DND-41 (cell line): ENCODE measurements around the gene NKAIN2.

ENCODE experiments used
- ATAC-seq: fragments of 200-7000 bp; cut with Tn5 transposase; 3 replicates; pipeline ENCODE4 v1.9.1; 2021; ENCODE audit warnings: low read depth; ENCODE audit not compliant: insufficient read depth
- DNase-seq: peaks from one replicate; pipeline ENCODE4 v3.0.0-alpha.2; 2020
- H2AFZ ChIP-seq: 2 replicates; pipeline ENCODE4 v1.6.0; 2012; ENCODE audit warnings: low read depth, low read length
- H3K27ac ChIP-seq: 2 replicates; pipeline ENCODE4 v1.5.1; 2012; ENCODE audit warnings: low read length, inconsistent platforms
- H3K27me3 ChIP-seq: fragments of 200-600 bp; sonication (generic); 2 replicates; pipeline ENCODE4 v1.6.0; 2012; ENCODE audit warnings: low read length, mild to moderate bottlenecking, inconsistent platforms; ENCODE audit not compliant: insufficient read depth, poor library complexity
- H3K36me3 ChIP-seq: 2 replicates; pipeline ENCODE4 v1.5.1; 2012; ENCODE audit warnings: low read length, inconsistent platforms; ENCODE audit not compliant: insufficient read depth
- H3K4me1 ChIP-seq: 2 replicates; pipeline ENCODE4 v1.5.1; 2012; ENCODE audit warnings: mild to moderate bottlenecking, low read length; ENCODE audit not compliant: insufficient read depth
- H3K4me2 ChIP-seq: 2 replicates; pipeline ENCODE4 v1.6.0; 2012; ENCODE audit warnings: mild to moderate bottlenecking, moderate library complexity, low read length, inconsistent platforms; ENCODE audit not compliant: insufficient read depth
- H3K4me3 ChIP-seq, 2 experiments: fragments of 200-600 bp in 1 of 2; shearing (Covaris generic) in 1 of 2; 2 replicates each; pipeline ENCODE4 v1.5.1; 2012 to 2016; ENCODE audit warnings: inconsistent platforms in 2 of 2, low read length in 2 of 2, mild to moderate bottlenecking in 2 of 2, low read depth in 1 of 2, moderate library complexity in 1 of 2
- H3K79me2 ChIP-seq: 2 replicates; pipeline ENCODE4 v1.6.0; 2012; ENCODE audit warnings: low read length, inconsistent platforms; ENCODE audit not compliant: insufficient read depth
- H3K9ac ChIP-seq: 2 replicates; pipeline ENCODE4 v1.6.0; 2012; ENCODE audit warnings: low read depth, mild to moderate bottlenecking, inconsistent platforms, low read length, moderate library complexity
- H3K9me3 ChIP-seq: 2 replicates; pipeline ENCODE4 v1.5.1; 2012; ENCODE audit warnings: low read length, moderate library complexity, mild to moderate bottlenecking, inconsistent platforms; ENCODE audit not compliant: insufficient read depth, severe bottlenecking
- H4K20me1 ChIP-seq: 2 replicates; pipeline ENCODE4 v1.6.0; 2012; ENCODE audit warnings: low read length; ENCODE audit not compliant: insufficient read depth
- CTCF ChIP-seq: IDR thresholded peaks from 2 replicates; pipeline ENCODE4 v1.5.1; 2012; ENCODE audit warnings: borderline replicate concordance, low read length, moderate library complexity, mild to moderate bottlenecking; ENCODE audit not compliant: poor library complexity, severe bottlenecking; ENCODE audit errors: extremely low read depth
- EZH2 ChIP-seq: IDR thresholded peaks from 3 replicates; pipeline ENCODE4 v1.6.1; 2012; ENCODE audit warnings: borderline replicate concordance, low read depth, mild to moderate bottlenecking, moderate library complexity, low read length, inconsistent platforms; ENCODE audit not compliant: severe bottlenecking

The NKAIN2 gene

GRCh38 chr6:124873066-124873410 lies 1069.4 kb downstream of the NKAIN2 start:
- Histone ChIP-seq H3K4me2 (no peak overlapping the region), H3K27ac (no peak overlapping the region), H3K79me2 (no peaks in the 10 kb centered on the region), H3K4me1 (no peaks in the 10 kb centered on the region), H3K27me3 (no peaks in the 10 kb centered on the region), H3K36me3 (no peaks in the 10 kb centered on the region), H2AFZ (no peak overlapping the region), H3K9me3 (no peaks in the 10 kb centered on the region), H3K9ac (no peak overlapping the region), H4K20me1 (no peaks in the 10 kb centered on the region), H3K4me3 (no peak overlapping the region)
- no peak for DNase-seq
- ATAC-seq: no peak
- TF ChIP-seq CTCF: no peak
- no peak for TF ChIP-seq EZH2
